D341Med (cell line): ENCODE data around the gene CSPG4.
"Not testable (repeated sequence)": the region's sequence is repeated elsewhere in the genome, so short reads cannot be mapped to it uniquely, and the experiment has no call there.

Experiments
- DNase-seq: peaks from one replicate; pipeline ENCODE4 v3.0.0; 2012; ENCODE audit warnings: low spot score

The CSPG4 gene

DNA sequence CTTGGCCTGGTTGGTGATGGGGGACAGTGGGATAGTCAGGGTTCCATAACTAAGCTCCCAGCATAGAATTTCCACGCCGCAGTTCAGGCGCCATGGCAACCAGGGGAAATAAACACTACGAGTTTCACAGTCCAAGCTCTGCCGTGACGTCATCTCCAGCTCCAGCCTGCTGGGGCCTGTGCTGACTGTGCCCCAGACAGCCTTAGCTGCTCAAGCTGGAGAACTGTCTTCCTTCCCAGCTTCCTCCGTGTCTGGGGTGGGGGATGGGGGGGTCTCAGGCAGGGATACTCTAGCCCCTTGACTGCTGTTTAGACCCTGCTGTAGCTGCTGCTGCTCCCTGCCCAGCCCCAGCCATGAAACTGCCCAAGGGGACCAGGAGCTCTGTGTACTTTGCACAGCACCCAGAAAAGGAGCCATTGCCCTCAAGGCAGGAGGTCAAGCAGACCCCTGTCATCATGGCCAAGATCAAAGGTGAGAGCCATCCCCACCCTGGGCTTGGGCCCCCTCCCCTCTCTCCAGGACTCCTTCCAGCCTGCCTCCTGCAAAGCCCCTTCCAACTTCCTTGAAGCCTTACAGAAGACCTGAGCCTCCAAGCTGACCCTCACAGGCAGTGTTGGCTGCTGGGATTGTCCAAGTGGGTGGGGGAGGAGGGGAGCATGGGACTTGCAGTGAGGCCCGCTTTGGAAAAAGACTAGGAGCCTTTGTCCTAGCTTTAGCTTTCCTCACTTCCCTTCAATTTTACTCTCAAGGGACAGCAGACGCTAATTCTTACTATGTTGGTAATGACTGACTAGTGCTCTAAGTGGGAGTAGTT, 11.4 kb upstream of the CSPG4 start:
- no peak for DNase-seq

GRCh38 chr15:75723171-75723846, 10.7 kb upstream of the CSPG4 start:
- DNase-seq: no peak

DNA sequence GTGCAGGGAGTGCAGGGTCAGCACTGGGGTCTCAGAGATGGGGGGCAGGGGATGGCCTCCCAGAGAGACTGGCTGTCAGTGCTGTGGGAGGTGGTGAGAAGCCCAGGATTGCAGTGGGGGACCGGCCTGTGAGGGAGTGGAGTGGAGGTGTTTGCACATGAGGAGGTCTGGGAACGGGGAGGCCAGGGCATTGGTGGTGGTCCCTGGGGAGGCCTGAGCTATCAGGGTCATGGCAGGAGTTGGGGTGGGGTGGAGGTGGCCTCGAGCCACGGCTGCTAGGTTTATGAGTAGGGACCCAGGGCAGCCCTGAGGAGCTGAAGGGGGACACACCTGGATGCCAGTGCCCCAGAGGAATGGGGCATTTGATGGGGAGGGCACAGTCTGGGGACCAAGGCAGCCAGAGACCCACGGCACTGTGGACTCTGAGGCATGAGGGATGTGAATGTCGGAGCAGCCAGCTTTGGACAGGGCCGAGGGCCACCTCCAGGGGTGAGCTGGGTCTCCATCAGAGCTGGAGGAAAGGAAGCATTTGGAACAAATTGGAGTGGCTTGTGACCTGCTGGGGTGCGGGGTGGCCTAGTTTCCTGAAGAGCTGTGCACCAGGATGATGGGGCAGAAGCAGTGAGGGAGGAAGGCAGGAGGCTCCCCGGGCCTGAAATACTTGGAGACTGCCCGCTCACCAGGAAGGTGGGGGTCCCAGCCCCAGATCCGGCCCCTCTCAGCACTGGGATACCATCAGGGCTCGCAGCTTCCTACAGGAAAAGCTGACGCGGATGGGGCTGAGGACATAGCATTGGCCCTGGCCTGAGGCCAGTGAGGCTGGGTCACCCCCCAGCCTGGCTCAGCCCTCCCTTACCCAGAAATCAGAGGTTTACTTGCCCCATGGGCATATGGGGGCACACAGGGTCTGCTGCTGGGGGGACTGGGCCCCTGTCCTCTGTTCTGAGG, 9.5 kb upstream of the CSPG4 start:
- DNase-seq: no peak

GRCh38 chr15:75721480-75721922, 8.9 kb upstream of the CSPG4 start:
- DNase-seq: no peak

DNA sequence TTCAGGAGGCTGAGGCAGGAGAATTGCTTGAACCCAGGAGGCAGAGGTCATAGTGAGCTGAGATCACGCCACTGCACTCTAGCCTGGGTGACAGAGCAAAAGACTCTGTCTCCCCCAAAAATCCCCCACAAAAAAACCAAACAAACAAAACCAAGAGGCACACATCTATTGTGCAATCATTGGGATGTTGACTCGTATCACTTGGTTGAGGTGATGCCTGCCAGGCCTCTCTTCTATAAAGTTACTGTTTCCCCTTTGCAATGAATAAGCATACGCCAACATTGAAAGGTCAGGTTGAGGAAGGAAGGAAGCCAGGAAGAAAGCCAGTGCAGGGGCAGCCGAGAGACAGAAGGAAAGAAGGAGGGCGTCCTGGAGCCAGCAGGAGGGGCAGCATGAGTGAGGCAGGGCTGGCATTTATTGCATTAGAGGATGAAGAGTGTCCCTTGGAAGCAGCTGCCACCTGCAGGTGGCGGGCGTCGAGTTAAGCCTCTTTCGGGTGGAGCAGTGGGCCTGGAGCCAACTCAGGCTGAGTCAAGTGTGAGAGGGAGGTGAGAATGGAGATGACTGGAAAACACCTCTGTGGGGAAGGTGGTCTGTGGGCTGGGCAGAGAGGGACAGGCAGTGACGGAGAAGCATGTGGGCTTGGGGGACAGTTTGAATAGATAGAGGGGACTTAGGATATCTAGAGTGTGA, 8.3 kb upstream of the CSPG4 start:
- DNase-seq: peak; percentile 92

GRCh38 chr15:75720297-75720696, 7.6 kb upstream of the CSPG4 start:
- DNase-seq: no peak

DNA sequence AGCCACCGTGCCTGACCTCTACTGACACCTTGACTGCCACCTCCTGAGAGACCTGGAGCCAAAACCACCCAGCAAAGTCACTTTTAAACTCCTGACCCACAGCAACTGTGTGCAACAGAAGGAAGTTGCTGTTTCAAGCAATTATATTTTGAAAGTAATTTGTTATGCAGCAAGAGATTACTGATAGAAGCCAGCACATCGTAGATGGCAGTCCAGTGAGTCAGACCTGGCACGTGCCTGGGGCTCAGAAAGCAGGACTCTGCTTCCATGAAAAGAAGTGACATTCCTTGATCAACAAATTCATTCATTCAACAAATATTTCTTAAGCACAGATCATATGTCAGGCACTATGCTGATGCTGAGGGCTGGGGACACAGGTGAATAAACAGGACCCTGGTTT, 5.7 kb upstream of the CSPG4 start:
- no peak for DNase-seq

- DNase-seq: not testable (repeated sequence)
Measured at GRCh38 chr15:75717001-75717400, 4.4 kb upstream of the CSPG4 start.

DNA sequence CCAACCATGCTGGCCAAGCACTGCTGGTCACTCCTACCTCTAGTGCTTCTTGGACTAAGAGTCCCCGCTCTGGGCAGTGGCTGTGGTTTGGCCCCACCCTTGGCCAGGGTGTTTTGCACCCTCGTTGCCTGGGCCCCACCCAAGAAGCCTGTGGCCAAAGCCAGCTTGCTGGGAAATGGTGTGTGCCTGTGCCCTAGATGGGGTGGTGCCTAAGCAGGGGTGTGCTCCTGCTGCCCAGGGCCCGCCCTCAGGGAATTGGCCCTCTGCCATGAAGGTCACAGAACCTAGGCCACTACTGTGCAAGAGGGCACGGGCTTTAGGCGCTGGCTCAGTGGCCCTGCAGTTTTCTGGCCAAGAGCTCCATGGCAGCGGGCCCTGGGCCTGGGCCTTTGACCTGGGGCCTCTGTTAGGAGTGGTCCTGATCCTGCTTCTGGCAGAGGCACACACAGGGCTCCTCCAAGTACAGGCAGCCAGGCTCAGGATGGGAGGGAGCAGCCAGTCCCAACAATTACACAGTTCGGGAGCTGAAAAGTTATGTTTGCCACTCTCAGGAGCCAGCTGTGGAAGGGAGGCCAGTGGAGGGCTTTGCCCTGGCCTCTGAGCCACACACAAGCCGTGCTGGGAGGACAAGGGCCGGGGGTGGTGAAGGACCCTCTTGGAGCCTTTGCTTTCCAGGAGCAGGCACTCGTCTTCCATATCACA, 3.8 kb upstream of the CSPG4 start:
- DNase-seq: not testable (repeated sequence)

- DNase-seq: not testable (repeated sequence)
Measured at GRCh38 chr15:75715312-75715832, 2.7 kb upstream of the CSPG4 start.

- no peak for DNase-seq
Measured at GRCh38 chr15:75714195-75714594, 1.5 kb upstream of the CSPG4 start.

- no peak for DNase-seq
Measured at GRCh38 chr15:75713338-75713895, 769 bp upstream of the CSPG4 start.

DNA sequence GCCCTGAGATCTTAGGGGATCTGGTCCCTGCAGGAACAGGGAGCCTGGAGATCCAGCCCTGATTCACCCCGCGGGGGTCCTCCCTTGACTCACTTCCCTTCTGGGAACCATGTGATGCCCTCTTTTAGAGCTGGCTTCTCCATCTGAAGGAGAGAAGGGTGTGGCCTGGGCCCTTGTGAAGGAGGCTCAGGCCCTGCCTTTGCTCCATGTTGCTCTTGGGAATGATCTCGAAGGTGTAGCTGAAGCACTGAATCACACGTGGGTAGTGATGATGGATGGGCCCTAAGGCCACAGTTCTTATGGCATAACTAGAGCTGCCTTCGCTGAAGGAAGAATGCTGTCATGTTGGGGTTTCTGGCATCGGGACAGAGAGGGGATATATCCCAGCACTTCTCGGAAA, 1.2 kb downstream of the CSPG4 start:
- DNase-seq: not testable (repeated sequence)

DNA sequence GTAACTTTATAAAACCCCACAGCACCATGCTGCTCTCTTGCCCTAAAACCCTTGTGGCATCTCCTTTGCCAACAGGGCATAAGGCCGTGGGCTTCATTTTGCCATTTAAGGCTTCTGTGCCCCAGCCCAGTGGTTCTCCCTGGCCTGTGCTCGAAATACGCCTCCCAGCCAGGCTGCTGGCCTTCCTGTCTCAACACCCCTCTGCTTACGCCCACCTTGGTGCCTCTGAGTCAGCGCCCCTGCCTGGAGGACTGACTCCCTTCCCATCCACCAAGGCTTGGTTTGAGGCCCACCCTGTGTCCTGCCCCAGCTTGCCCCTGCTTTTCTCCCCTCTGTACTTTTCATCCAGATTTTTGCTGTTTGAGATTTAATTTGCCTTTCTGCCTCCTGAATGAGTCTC, 1.8 kb downstream of the CSPG4 start:
- not testable (repeated sequence) for DNase-seq

DNA sequence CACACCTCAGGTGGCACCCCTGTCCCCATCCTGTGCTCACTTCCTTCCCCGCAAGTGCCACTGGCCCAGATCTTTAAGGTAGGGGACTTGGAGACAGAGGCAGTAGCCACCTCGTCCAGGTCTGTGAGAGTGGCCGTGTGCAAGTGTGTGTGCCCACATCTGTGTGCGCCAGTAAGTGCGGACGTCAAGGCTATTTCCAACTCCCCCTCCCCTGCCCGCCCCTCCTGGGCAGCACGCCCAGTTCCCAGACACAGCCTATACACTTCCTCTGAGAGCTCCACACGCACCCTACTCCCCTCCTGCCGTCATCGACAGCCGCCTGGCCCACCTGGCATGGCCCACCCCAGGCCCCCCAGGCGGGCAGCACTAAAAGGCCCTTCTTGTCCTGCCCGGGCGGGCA, 3.2 kb downstream of the CSPG4 start:
- not testable (repeated sequence) for DNase-seq

- no peak for DNase-seq
Measured at GRCh38 chr15:75706682-75706954, 6.0 kb downstream of the CSPG4 start.

GRCh38 chr15:75705854-75706681, 6.6 kb downstream of the CSPG4 start:
- no peak for DNase-seq

DNA sequence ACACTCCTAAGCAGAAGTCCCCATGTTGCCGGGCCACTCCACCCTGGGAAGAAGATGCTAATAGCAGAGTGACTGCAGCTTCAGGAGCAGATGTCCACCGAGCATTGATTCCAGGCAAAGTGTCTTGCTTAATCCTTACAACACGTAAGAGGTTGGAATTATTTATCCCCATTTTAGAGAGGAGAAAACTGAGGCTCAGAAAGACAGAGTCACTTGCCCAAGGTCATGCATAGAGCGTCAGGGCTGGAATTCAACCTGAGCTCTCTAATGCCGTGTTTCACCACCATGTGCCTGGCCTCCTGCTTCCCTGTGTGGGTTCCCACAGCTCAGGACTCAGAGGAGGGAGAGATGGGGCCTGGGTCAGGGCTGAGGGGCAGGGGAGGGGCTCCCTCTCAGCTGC, 7.3 kb downstream of the CSPG4 start:
- not testable (repeated sequence) for DNase-seq

- DNase-seq: no peak
Measured at GRCh38 chr15:75704618-75705017, 8.0 kb downstream of the CSPG4 start.

- no peak for DNase-seq
Measured at GRCh38 chr15:75704263-75704615, 8.4 kb downstream of the CSPG4 start.
